Ectodermal cell (in vitro differentiated cells): ENCODE measurements around the gene PRKCB.

Source experiments
- H3K27ac ChIP-seq: 2 replicates; pipeline ENCODE4 v1.7.0; 2013; ENCODE audit warnings: mild to moderate bottlenecking, low read depth, low read length; ENCODE audit not compliant: insufficient read depth, poor library complexity, severe bottlenecking
- H3K27me3 ChIP-seq: 2 replicates; pipeline ENCODE4 v1.7.0; 2013; ENCODE audit warnings: mild to moderate bottlenecking, low read length; ENCODE audit not compliant: insufficient read depth, control insufficient read depth, poor library complexity, severe bottlenecking
- H3K36me3 ChIP-seq: one replicate; pipeline ENCODE4 v1.7.0; 2013; ENCODE audit warnings: low read length; ENCODE audit not compliant: control insufficient read depth, insufficient read depth
- H3K4me1 ChIP-seq: one replicate; pipeline ENCODE4 v1.7.0; 2013; ENCODE audit warnings: low read length; ENCODE audit not compliant: control insufficient read depth, insufficient read depth
- H3K4me3 ChIP-seq: 2 replicates; pipeline ENCODE4 v1.7.0; 2013; ENCODE audit warnings: low read depth, low read length, control low read depth; ENCODE audit not compliant: insufficient read depth
- H3K9me3 ChIP-seq: 2 replicates; pipeline ENCODE4 v1.7.0; 2013; ENCODE audit warnings: mild to moderate bottlenecking, low read length, moderate library complexity; ENCODE audit not compliant: control insufficient read depth
- WGBS, 2 experiments: methylation state at CpG; one replicate each; pipeline ENCODE4 v1.1.7; 2013; ENCODE audit warnings: missing lambda C conversion rate in 2 of 2; 5-methylcytosine and 5-hydroxymethylcytosine counted together

PRKCB gene

GRCh38 chr16:23862556-23862955, 26.8 kb downstream of the PRKCB start:
- Histone ChIP-seq H3K27ac (no peak overlapping the region), H3K36me3 (no peaks in the 10 kb centered on the region), H3K4me1 (peaks cover 1% of the 10 kb centered on the region), H3K9me3 (no peaks in the 10 kb centered on the region), H3K27me3 (no peaks in the 10 kb centered on the region), H3K4me3 (no peak overlapping the region)
- 94 to 95% methylated on average over 5 of the region's 6 CpGs for WGBS, 2 experiments

DNA sequence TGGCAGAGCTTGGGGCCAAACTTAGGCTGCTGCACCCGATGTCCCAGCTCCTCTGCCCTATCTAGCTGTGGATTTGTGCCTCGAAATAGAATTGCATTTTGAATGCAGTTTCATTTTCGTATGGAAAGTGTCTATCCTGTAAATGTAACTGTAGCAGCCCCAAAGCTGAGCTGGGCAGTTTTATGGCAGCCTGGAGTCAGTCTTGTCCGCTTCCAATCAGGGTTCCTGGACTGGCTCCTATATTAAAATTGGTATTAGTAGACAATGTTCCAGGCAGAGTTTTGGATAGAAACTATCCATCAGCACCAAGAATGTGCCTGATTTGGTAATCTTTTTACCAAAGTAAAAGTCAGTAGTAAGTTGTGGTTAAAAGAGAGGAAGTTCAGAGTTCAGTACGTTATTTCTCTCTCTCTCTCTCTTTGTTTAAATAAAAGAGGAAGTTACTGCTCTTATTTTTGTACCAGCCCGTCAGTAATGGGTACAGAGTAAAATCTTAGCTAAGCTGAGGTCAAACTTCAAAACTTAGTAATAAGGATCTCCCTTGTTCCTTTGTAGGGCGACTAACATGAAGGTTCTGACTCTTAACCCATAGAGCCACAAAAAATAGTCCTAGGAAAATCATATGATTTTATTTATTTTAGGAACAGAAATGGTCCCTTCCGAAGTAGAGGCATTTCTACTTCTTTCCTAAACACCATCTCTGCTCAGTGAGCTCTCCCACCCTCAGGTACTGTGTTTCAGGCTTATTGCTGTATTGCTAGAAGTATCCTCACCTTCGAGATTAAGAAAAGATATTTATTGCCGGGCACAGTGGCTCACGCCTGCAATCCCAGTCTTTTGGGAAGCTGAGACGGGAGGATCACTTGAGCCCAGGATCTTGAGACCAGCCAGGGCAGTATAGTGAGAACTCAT, 28.0 kb downstream of the PRKCB start:
- Histone ChIP-seq H3K4me3 (no peak overlapping the region), H3K4me1 (no peaks in the 10 kb centered on the region), H3K36me3 (no peaks in the 10 kb centered on the region), H3K9me3 (no peaks in the 10 kb centered on the region), H3K27me3 (no peaks in the 10 kb centered on the region), H3K27ac (no peak overlapping the region)
- 87 to 89% methylated on average over 9 to 12 of the region's 12 CpGs for WGBS, 2 experiments

GRCh38 chr16:23865853-23866252, 30.1 kb downstream of the PRKCB start:
- no peak overlapping the region for H3K27ac ChIP-seq

GRCh38 chr16:23866621-23867020, 30.8 kb downstream of the PRKCB start:
- Histone ChIP-seq H3K36me3 (no peaks in the 10 kb centered on the region), H3K27me3 (no peaks in the 10 kb centered on the region), H3K4me1 (no peaks in the 10 kb centered on the region), H3K9me3 (no peaks in the 10 kb centered on the region), H3K27ac (no peak overlapping the region), H3K4me3 (no peak overlapping the region)
- WGBS, 2 experiments = 86 to 92% methylated on average over 4 of the region's 4 CpGs

More at GRCh38 chr16:23865853-23866252, 30.1 kb downstream of the PRKCB start:
- WGBS, 2 experiments = 39 to 59% methylated on average over 2 of the region's 2 CpGs
- Histone ChIP-seq H3K27me3 (no peaks in the 10 kb centered on the region), H3K4me1 (no peaks in the 10 kb centered on the region), H3K36me3 (no peaks in the 10 kb centered on the region), H3K4me3 (no peak overlapping the region), H3K9me3 (no peaks in the 10 kb centered on the region)

- 96 to 100% methylated on average over 2 of the region's 2 CpGs for WGBS, 2 experiments
- Histone ChIP-seq H3K36me3 (no peaks in the 10 kb centered on the region), H3K27ac (no peak overlapping the region), H3K9me3 (no peaks in the 10 kb centered on the region), H3K27me3 (no peaks in the 10 kb centered on the region), H3K4me3 (no peak overlapping the region), H3K4me1 (no peaks in the 10 kb centered on the region)
Observed at GRCh38 chr16:23867566-23867965, 31.8 kb downstream of the PRKCB start.

- no peak overlapping the region for H3K4me3 ChIP-seq
- 93 to 96% methylated on average over 1 of the region's 1 CpG for WGBS, 2 experiments
- H3K27me3 ChIP-seq = no peaks in the 10 kb centered on the region
- H3K9me3 ChIP-seq = no peaks in the 10 kb centered on the region
- no peaks in the 10 kb centered on the region for H3K4me1 ChIP-seq
- no peaks in the 10 kb centered on the region for H3K36me3 ChIP-seq
- H3K27ac ChIP-seq = no peak overlapping the region
Observed at GRCh38 chr16:23868136-23868535, 32.4 kb downstream of the PRKCB start.

GRCh38 chr16:23869052-23869451, 33.3 kb downstream of the PRKCB start:
- no peak overlapping the region for H3K27ac ChIP-seq
- no peaks in the 10 kb centered on the region for H3K36me3 ChIP-seq
- no peaks in the 10 kb centered on the region for H3K9me3 ChIP-seq
- 44 to 45% methylated on average over 5 of the region's 5 CpGs for WGBS, 2 experiments
- no peaks in the 10 kb centered on the region for H3K4me1 ChIP-seq
- no peaks in the 10 kb centered on the region for H3K27me3 ChIP-seq
- H3K4me3 ChIP-seq = no peak overlapping the region

DNA sequence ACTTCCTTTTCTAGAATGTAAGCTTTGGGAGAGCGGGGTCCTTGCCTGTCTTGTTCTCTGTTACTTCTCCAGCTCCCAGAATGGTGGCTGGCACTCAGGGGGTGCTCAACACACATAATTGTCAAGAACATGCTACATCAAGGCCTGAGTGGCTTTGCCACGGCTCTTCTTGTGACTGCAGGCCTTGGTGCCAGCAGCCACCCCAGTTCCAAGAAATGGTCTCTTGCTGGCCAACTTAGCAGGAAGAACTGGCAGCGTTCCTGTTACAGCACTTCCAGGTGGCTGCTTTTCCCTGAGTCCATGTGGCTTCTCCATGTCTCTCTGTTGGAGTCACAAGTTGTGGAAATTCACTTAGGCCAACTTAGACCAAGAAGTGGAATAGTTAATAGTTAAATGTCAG, 36.1 kb downstream of the PRKCB start:
- H3K27ac ChIP-seq = no peak overlapping the region
- no peaks in the 10 kb centered on the region for H3K27me3 ChIP-seq
- WGBS, 2 experiments = 76 to 81% methylated on average over 3 of the region's 3 CpGs

DNA sequence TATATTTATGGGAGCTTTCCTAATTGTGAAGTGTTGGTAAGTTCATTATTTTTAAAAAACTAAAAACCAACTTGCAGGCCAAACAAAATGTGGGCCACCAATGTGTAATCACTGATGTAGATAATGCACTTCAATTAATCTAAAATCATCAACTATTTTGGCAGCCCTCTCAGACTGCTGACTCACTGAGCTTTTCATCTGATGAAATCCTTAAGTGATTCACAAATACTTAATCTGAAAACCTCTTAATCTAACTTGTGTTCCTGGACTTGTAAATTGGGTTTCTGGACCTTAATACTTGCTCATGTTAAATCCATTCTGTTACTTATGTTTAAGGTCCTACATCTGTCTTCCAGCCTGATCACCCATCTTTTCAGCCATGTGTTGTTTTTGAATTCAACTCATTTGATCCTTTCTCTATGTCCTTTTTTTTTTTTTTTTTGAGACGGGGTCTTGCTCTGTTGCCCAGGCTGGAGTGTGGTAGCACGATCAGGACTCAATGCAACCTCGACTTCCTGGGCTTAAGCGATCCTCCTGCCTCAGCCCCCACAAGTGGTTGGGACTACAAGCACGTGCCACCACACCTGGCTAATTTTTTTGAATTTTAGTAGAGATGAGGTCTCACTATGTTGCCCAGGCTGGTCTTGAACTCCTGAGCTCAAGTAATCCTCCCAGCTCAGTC, 39.0 kb downstream of the PRKCB start:
- Histone ChIP-seq H3K9me3 (no peaks in the 10 kb centered on the region), H3K27me3 (no peaks in the 10 kb centered on the region), H3K27ac (no peak overlapping the region), H3K36me3 (no peaks in the 10 kb centered on the region), H3K4me1 (no peaks in the 10 kb centered on the region), H3K4me3 (no peak overlapping the region)
- WGBS, 2 experiments = 82 to 83% methylated on average over 5 of the region's 5 CpGs

More for the DNA sequence above, 36.1 kb downstream of the PRKCB start:
- Histone ChIP-seq H3K9me3 (no peaks in the 10 kb centered on the region), H3K4me3 (no peak overlapping the region), H3K4me1 (no peaks in the 10 kb centered on the region), H3K36me3 (no peaks in the 10 kb centered on the region)

DNA sequence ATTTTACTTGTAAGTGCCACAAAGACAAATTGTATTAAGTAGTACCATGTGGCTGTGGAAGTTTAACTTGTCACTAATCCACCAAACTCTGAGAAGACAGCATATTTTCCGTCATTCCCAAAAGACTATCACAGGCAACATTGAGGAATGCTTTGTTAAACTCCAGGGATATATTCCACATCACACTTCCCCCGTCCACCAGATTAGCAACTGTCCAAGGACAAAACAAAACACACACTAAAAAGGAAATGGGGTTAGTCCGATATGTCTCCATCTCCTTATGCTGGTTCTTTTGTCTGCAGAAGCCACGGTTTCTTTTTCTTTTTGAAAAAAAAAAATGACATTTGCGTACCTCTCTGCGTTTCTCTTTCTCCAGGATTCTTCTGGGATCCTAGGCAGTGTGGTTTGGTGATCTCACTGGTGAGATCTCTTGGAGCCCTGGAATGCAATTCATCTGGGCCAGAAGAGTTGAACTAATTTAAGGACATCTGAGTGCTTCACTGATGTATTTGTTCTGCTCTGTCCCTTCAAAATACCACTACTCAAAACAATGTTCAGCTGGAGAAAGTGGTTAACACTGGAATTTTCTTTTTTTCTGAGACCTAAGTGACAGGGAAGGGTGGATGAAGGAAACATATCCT, 40.6 kb downstream of the PRKCB start:
- no peak overlapping the region for H3K4me3 ChIP-seq
- no peaks in the 10 kb centered on the region for H3K4me1 ChIP-seq
- H3K27me3 ChIP-seq = no peaks in the 10 kb centered on the region
- H3K9me3 ChIP-seq = no peaks in the 10 kb centered on the region
- WGBS, 2 experiments = 88 to 90% methylated on average over 6 of the region's 6 CpGs
- H3K27ac ChIP-seq = no peak overlapping the region
- H3K36me3 ChIP-seq = no peaks in the 10 kb centered on the region
